Skeletal muscle cell (primary cell): Measurements from ENCODE around the gene FAM200B.

Experiments used
- DNase-seq: peaks from one replicate; pipeline ENCODE4 v3.0.0-alpha.2; 2010; ENCODE audit warnings: low read depth
- H3K4me3 ChIP-seq: 2 replicates; pipeline ENCODE4 v1.5.1; 2011; ENCODE audit warnings: low read depth, mild to moderate bottlenecking, control low read depth, low read length, moderate library complexity

The FAM200B gene

DNA sequence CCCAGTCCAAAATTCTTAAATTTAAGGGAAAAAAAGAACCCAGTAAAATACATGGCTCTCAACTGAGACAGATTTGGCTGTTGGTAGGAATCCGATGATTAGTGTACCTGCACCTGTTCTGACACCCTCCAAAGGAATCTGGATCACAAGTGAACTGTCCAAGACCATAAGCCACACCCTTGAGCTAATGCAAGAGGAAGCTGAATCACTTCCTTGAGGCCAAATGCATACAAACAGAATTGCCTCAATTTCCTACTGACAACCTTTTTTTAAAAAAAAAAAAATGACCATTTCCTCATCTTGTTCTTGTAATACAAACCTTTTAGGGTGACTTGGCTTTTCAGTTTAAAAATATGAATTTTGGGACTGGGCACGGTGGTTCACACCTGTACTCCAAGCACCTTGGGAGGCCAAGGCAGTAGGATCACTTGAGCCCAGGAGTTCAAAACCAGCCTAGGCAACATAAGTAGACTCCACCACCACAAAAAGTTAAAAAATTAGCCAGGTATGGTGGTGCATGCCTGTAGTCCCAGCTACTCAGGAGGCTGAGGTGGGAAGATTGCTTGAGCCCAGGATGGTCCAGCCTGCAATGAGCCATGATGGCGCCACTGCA, 15.8 kb upstream of the FAM200B start:
- no peak for DNase-seq
- H3K4me3 ChIP-seq, result no peak overlapping the region

DNA sequence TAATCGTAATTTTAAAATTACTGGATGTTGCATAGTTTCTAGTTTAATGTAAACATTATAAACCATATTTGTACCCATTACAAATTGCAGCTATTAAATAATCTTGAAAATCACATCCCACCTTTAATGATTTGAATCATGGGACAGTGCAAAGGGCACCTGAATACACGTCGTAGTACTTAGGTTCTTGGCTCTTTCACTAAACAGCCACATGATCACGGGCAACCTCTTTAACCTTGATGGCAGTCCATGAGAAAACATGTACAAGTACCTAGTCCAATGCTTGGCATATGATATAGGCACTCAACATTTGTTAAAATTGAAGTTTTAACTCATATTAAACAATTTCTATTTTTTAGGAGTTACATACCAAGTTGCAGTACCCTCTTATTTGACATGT, 14.6 kb upstream of the FAM200B start:
- H3K4me3 ChIP-seq, result no peak overlapping the region
- DNase-seq, result no peak

DNA sequence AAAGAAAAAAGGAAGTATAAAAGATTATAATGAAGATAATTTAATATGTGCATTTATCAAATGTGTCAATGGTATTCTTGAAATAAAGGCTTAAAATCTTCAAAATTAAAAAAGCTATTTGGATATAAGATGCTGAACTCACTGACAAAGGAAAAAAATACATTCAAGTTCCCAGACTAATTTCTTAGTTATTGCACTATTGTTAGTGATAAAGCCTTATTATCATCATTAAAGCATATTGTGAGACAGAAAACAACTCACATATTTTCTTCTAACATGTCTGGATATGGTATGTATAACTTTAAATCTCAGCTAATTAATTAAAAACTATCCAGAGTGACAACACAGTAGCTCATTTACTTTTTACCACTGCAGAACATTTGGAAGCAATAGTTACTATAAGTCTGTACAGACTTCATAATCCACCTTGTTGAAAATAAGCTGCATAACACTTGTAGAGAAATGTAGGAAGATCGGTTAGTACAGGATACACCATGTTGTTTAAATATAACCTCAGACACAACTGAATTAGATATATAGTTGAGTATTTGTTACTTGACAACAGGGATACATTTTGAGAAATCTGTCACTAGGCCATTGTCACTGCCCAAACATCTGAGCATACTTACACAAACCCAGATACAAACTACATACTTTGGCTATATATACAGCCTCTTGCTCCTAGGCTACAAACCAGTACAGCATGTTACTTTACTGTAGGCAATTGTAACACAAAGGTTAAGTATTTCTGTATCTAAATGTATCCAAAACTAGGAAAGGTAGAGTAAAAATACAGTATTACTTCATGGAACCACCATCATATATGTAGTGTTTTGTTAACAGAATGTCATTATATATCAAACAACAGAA, 12.8 kb upstream of the FAM200B start:
- no peak overlapping the region for H3K4me3 ChIP-seq
- DNase-seq, result no peak

DNA sequence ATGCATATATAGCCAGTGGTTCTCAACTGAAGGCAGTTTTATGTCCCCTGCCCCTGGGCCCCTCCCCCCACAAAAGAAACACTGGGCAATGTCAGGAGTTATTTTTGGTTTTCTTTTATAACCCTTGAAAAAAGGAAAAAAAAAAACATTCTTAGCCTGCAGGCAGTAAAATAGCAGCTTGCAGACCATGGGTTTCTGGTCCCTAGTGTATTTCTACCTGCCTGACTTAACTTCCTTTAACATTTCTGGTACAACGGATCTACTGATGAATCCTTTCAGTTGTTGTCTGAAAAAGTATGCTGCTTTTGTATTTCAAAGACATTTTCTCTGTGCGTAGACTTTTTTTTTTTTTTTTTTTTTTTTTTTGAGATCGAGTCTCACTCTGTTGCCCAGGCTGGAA, 11.1 kb upstream of the FAM200B start:
- DNase-seq, result no peak
- no peak overlapping the region for H3K4me3 ChIP-seq

DNA sequence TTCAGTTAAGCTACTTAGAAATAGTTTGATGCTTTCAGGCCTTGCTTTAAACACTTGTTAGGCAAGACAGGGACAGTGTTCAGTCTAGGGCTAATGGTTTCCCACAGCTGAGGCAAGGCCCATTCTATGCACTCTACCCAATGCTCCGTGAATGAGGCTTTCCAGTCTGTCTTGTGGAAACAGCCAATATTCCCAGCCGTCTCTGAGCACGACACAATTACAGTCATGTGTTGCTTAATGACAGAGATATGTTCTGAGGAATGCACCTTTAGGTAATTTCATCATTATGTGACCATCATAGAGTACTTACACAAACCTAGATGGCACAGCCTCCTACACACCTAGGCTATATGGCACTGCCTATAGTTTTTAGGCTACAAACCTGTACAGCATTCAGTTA, 9.5 kb upstream of the FAM200B start:
- no peak overlapping the region for H3K4me3 ChIP-seq
- no peak for DNase-seq

DNA sequence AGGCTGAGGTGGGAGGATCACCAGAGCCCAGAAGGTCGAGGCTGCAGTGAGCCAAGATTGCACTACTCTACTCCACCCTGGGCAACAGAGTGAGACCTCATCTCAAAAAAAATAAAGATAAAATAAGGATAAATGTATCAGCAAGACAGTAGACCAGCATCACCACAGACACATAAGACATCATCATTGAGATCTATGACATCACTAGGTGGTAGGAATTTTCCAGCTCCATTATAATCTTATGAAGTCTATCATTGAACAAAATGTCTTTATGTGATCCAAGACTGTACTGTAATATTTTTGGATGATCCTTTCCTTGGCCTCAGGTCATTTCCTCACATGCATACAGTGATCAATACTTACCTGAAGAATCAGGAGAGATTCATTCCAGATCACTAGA, 8.3 kb upstream of the FAM200B start:
- H3K4me3 ChIP-seq, result no peak overlapping the region
- no peak for DNase-seq

DNA sequence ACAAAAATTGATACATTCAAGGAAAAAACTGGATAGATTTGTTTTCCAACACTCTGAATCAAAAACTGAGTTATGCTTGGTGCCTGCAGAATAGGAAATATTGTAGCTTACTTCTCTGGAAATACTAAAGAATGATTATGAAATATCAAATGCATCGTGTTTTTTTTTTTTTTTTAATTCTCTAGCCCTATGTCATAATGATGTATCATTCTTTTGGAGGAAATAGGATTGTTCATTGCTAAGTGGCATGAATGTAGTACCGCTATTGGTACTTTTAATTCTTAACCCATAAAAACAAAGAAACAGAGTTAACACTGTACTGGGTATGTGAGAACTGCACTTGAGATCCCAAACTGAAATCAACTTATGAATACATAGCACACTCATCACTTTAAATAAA, 7.6 kb upstream of the FAM200B start:
- no peak for DNase-seq
- no peak overlapping the region for H3K4me3 ChIP-seq

DNA sequence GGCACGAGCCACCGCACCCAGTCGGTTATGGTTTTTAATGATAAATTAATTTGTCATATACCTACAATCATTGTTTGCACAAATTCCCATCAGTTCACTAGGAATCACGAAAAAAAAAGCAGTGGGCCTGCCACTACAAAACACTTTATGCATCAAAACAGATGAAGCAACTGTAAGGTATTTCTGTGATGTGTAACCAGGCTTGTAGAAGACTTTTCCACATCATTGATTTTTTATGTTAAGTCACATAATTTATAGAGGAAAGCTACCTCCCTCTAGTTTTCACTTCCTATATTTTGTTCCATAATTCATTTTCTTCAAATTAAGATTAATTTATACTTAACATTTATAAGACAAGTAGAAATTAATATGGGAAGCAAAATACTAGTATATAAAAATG, 6.7 kb upstream of the FAM200B start:
- H3K4me3 ChIP-seq, result no peak overlapping the region
- no peak for DNase-seq

DNA sequence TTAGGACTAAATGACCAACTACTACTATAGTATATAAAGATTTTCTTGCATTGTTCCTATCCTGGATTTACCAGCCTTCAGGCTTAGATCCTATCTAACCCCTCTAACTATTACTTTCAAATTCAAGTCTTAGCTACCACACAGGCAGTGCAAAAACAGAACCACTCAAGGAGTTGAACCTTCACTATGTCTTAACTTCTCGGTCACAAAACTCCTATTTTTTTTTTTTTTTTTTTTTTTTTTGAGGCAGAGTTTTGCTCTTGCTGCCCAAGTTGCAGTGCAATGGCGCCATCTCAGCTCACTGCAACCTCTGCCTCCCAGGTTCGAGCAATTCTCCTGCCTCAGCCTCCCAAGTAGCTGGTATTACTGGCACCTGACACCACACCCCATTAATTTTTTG, 6.3 kb upstream of the FAM200B start:
- DNase-seq, result no peak
- no peak overlapping the region for H3K4me3 ChIP-seq

DNA sequence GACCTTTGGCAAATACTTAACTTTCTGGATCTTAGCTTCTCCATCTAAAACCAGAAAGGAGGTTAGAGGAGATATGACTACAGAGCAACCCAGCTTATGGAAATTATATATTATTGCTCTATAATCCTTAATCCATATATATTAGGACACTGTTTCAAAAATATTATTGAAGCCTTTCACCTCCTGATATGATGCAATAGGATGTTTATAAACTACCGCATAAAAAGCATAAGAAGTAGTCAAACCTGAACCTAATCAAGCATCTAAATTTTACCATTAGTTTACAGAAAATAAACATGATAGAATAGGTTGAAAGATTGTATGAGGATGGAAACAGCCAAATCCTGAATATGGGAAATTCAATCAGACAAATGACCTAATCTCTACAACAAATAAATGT, 5.6 kb upstream of the FAM200B start:
- H3K4me3 ChIP-seq, result no peak overlapping the region
- DNase-seq, result no peak

DNA sequence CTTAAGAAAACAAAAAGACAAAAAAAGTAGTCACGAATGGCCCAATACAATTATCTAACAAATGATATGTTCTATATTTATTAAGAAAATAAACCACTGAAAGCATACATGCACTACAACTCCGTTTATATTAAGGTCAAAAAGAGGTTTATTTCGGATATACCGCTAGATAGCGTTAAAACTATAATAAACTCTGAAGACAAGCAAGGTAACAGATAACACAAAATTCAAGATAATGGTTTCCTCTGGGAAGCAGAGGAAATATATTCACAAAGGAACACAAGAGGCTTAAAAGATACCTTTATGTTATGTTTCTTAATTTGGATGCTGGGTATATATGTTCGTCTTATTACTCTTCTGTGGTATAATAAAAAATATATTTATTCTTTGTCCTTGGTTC, 4.7 kb upstream of the FAM200B start:
- DNase-seq, result no peak
- no peak overlapping the region for H3K4me3 ChIP-seq

DNA sequence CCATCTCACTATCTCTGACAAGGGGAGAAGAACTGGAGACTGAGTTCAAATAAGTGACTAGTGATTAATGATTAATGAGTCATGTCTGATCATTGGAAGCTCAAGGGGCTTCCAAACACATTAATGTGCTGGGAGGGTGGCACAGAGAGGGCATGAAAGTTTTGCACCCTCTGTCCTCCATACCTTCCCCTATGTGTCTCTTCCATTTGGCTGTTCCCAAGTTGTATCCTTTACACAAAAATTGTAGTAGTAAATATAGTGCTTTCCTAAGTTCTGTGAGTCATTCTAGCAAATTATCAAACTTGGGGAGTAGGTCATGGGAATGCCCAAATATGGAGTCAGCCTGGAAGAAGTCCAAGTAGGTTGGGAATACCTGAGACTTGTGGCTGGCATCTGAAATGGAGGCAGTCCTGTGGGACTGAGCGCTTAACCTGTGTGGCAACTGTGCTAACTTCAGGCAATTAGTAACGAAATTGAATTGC, 4.1 kb upstream of the FAM200B start:
- H3K4me3 ChIP-seq, result no peak overlapping the region
- DNase-seq, result no peak

DNA sequence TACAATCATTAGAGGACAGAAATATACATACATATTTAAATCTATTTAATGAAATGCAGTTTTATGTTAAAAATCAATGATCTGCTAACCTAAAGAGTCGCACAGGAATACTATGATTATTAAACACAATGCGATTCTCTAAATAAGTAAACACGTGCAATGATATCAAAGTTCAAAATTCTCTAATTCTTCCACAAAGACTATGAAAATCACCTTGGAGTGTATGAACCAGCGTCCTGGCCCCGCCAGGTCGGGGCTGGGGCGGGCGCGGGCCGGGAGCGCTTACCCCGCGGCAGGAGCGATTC, 608 bp upstream of the FAM200B start:
- peak overlapping the region; percentile 77 for H3K4me3 ChIP-seq
- no peak for DNase-seq

DNA sequence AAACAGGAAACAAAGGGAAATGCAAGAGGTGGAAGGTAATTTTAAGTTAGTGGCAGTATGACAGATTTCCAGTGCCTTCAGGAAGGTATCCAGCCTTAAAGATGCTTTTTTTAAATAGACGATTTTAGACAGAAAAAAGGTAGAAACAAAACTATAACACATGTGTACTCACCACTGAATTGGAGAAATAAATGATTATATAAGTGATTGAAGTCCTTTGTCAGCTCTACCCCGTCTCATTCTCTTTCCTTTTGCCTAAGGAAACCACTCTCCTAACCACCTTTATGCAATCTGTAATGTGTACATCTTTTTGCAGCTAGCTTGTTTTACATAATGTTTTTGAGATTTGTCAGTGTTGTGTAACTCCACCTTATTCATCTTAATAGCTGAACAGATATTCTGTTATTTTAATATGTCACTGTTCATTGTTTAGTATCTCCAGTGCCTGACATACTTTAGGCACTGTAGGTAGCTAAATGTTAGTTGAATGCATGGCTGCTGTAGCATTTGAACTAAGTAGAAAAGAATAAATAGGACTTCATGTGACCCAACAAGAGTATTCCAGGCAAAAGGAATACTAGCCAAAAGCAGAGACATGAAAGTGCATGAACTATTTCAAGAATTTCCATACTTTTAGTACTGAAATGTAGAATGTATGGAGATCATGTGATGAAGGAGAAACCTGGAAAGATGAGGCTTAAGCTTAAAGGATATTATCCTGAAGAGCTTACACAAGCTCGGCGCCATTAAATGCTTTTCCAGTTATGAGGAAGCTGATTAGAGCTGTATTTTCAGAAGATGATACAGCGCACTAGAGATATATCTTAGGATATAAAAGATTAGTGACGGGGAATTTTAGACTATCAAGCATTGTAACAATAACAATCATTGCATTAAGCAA, 865 bp downstream of the FAM200B start:
- DNase-seq, result no peak
- peak overlapping the region; percentile 77 for H3K4me3 ChIP-seq

DNA sequence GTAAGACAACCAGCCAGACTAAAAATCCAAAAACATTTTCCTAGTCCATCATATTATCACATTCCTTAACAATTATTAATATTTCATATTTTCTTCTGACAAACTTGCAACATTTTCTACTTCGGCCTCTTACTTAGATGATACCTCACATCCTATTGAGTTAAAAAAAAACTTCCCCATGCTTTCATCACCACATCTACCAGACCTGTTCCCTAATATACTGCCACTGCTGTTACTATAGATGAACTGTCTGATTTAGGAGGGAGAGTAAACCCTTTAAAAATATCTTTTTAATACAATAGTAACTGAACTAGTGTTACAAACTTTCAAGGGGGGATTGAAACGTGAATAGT, 1.5 kb downstream of the FAM200B start:
- H3K4me3 ChIP-seq, result peak overlapping the region; percentile 77
- no peak for DNase-seq

DNA sequence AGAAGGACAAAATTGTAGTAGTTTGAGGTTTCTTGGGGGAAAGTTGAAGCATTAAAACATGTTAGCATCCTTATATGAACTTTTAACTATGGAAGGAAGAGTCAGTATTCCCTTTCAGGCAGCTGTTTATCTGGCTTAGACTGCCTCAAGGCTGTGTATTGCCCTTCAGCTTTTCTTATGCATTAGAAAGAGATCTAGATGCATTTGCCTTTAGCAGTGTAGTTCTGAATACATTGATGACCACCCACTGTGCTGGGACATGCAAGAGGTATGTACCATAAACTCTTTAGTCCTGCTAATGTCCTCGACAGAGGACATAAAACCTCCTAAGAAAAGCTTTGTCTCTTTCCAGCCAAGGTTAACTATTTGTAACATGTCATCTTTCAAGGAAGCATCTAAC, 2.9 kb downstream of the FAM200B start:
- no peak for DNase-seq
- H3K4me3 ChIP-seq, result no peak overlapping the region

DNA sequence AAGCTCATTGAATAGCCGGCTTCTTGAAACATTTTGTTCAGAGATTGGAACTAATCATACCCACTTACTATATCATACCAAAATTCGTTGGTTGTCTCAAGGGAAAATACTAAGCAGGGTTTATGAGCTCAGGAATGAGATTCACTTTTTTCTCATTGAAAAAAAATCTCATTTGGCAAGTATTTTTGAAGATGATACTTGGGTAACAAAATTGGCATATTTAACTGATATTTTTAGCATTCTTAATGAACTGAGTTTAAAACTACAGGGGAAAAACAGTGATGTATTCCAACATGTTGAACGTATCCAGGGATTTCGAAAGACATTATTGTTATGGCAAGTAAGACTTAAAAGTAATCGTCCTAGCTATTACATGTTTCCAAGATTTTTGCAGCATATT, 6.4 kb downstream of the FAM200B start:
- no peak overlapping the region for H3K4me3 ChIP-seq
- DNase-seq, result no peak

DNA sequence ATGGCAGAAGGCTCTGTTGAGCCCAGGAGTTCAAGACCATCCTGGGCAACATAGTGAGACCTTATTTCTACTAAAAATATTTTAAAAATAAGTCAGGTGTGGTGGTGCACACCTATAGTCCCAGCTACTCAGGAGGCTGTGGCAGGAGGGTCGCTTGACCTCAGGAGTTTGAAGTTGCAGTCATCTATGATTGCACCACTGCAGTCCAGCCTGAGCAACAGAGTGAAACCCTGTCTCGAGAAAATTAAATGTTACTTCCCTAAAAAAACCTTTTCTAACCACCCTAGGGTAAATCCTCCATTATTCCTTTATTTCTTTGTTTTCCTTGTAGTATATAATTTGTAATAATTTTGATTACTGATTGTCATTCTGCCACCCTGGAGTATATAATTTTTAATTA, 7.9 kb downstream of the FAM200B start:
- DNase-seq, result no peak
- H3K4me3 ChIP-seq, result no peak overlapping the region

DNA sequence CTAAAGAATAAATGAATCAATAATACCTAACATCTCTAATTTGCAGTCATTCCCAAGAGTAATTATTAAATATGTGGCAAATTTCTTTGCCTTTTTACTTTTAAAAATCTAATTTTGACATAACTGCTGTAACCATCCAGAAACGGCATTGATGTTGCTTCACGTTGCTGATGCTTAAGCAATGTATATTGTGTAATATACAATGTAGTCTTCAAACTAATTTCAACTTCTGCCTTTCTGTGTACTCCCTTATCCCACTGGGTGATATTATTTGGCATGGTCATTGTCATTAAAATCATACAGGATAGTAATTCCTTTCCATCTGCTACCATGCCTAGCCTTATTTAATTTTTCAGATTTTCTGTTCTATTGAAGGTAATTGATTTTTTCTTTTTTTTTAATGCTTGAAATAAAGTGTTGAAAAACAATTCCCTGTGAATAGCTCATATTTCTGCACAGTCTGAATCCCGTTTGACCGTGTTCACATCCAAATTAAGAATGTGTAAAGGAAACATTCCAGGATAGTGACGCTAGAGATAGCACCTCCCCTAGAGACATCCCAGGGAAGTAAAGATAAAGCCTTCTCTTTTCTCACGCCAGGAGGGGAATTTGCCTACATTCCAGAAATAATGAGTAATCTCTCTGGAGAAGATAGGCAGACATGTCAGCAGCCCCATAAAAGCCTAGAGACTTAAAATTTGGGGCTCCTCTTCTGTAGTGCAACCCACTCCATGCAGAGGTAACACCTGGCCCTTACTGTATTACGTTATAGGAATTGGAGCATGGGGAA, 8.6 kb downstream of the FAM200B start:
- no peak overlapping the region for H3K4me3 ChIP-seq
- peak; percentile 81 for DNase-seq
